H9 (cell line): Measurements from ENCODE around the gene SYNRG. TPM values are rescaled to one million over a fixed set of nuclear protein-coding genes. Genes with fewer than 3 reads are reported as not detected.
A peak's percentile ranks its signal among the peaks of the same experiment; 100 is the strongest.

Experiments
- DNase-seq: peaks from one replicate; pipeline ENCODE4 v3.0.0-alpha.2; 2017
- H2AFZ ChIP-seq: one replicate; pipeline ENCODE4 v1.6.1; 2013; ENCODE audit warnings: mild to moderate bottlenecking, low read length, control low read depth, moderate library complexity
- H2AK5ac ChIP-seq: 2 replicates; pipeline ENCODE4 v1.6.1; 2013; ENCODE audit warnings: low read length, control low read depth, mixed read lengths; ENCODE audit not compliant: insufficient read length
- H2BK120ac ChIP-seq: one replicate; pipeline ENCODE4 v1.6.1; 2013; ENCODE audit warnings: low read depth, mild to moderate bottlenecking, low read length, control low read depth, inconsistent platforms; ENCODE audit not compliant: poor library complexity, severe bottlenecking
- H2BK12ac ChIP-seq: 2 replicates; pipeline ENCODE4 v1.6.1; 2013; ENCODE audit warnings: low read length, control low read depth, mixed read lengths, low read depth; ENCODE audit not compliant: insufficient read length
- H2BK15ac ChIP-seq: 2 replicates; pipeline ENCODE4 v1.6.1; 2013; ENCODE audit warnings: low read depth, low read length, control low read depth
- H2BK20ac ChIP-seq: one replicate; pipeline ENCODE4 v1.6.1; 2013; ENCODE audit warnings: low read depth, mild to moderate bottlenecking, low read length, control low read depth, inconsistent platforms; ENCODE audit not compliant: poor library complexity, severe bottlenecking
- H2BK5ac ChIP-seq: 2 replicates; pipeline ENCODE4 v1.6.1; 2013; ENCODE audit warnings: low read length, control low read depth, mixed read lengths; ENCODE audit not compliant: insufficient read length
- H3K14ac ChIP-seq: 2 replicates; pipeline ENCODE4 v1.6.1; 2013; ENCODE audit warnings: low read length, control low read depth; ENCODE audit not compliant: insufficient read depth
- H3K18ac ChIP-seq: 2 replicates; pipeline ENCODE4 v1.6.1; 2013; ENCODE audit warnings: low read depth, mild to moderate bottlenecking, mixed read lengths, low read length, control low read depth; ENCODE audit not compliant: insufficient read length
- H3K23ac ChIP-seq: 2 replicates; pipeline ENCODE4 v1.6.1; 2013; ENCODE audit warnings: low read length, control low read depth, mixed read lengths, low read depth; ENCODE audit not compliant: insufficient read length
- H3K23me2 ChIP-seq: 2 replicates; pipeline ENCODE4 v1.6.1; 2013; ENCODE audit warnings: low read depth, mild to moderate bottlenecking, mixed read lengths, low read length, control low read depth; ENCODE audit not compliant: insufficient read length, poor library complexity, severe bottlenecking
- H3K27ac ChIP-seq: 2 replicates; pipeline ENCODE4 v1.5.1; 2013; ENCODE audit warnings: low read length, control low read depth, mixed read lengths, low read depth; ENCODE audit not compliant: insufficient read length
- H3K27me3 ChIP-seq: 2 replicates; pipeline ENCODE4 v1.6.1; 2013; ENCODE audit warnings: low read length, control low read depth, inconsistent platforms; ENCODE audit not compliant: insufficient read depth
- H3K4ac ChIP-seq: 2 replicates; pipeline ENCODE4 v1.6.1; 2013; ENCODE audit warnings: low read depth, mild to moderate bottlenecking, control low read depth, inconsistent platforms, low read length, moderate library complexity
- H3K4me1 ChIP-seq: 2 replicates; pipeline ENCODE4 v1.6.1; 2013; ENCODE audit warnings: low read length, control low read depth, inconsistent platforms; ENCODE audit not compliant: insufficient read depth
- H3K4me2 ChIP-seq: 2 replicates; pipeline ENCODE4 v1.6.1; 2013; ENCODE audit warnings: low read length, control low read depth, mixed read lengths; ENCODE audit not compliant: insufficient read length, insufficient read depth
- H3K56ac ChIP-seq: 2 replicates; pipeline ENCODE4 v1.6.1; 2013; ENCODE audit warnings: low read depth, mild to moderate bottlenecking, mixed read lengths, low read length, control low read depth; ENCODE audit not compliant: insufficient read length
- H3K79me1 ChIP-seq: 2 replicates; pipeline ENCODE4 v1.6.1; 2013; ENCODE audit warnings: low read depth, mild to moderate bottlenecking, moderate library complexity, low read length, control low read depth, inconsistent platforms; ENCODE audit not compliant: insufficient read depth, poor library complexity, severe bottlenecking
- H3K79me2 ChIP-seq: 2 replicates; pipeline ENCODE4 v1.6.1; 2013; ENCODE audit warnings: low read length, control low read depth, inconsistent platforms; ENCODE audit not compliant: insufficient read depth
- H3K9ac ChIP-seq: 2 replicates; pipeline ENCODE4 v1.6.1; 2013; ENCODE audit warnings: low read length, control low read depth, mixed read lengths; ENCODE audit not compliant: insufficient read length; ENCODE audit errors: extremely low read depth
- H3K9me3 ChIP-seq: one replicate; pipeline ENCODE4 v1.6.1; 2013; ENCODE audit warnings: low read depth, low read length, inconsistent platforms; ENCODE audit not compliant: control insufficient read depth
- H3T11ph ChIP-seq: one replicate; pipeline ENCODE4 v1.6.1; 2013; ENCODE audit warnings: mild to moderate bottlenecking, low read length, control low read depth, inconsistent platforms
- H4K20me1 ChIP-seq: one replicate; pipeline ENCODE4 v1.6.1; 2013; ENCODE audit not compliant: control insufficient read depth, insufficient read length, insufficient read depth
- H4K5ac ChIP-seq: 2 replicates; pipeline ENCODE4 v1.6.1; 2013; ENCODE audit warnings: low read depth, mild to moderate bottlenecking, mixed read lengths, low read length, control low read depth; ENCODE audit not compliant: insufficient read length
- H4K8ac ChIP-seq: replicated peaks from 2 replicates; pipeline ENCODE4 v1.6.1; 2013; ENCODE audit warnings: low read length, control low read depth, mixed read lengths, low read depth; ENCODE audit not compliant: insufficient read length
- H4K91ac ChIP-seq: 2 replicates; pipeline ENCODE4 v1.6.1; 2013; ENCODE audit warnings: low read depth, mild to moderate bottlenecking, moderate library complexity, mixed read lengths, low read length, control low read depth; ENCODE audit not compliant: insufficient read length
- H3K27ac Mint-ChIP-seq, 3 experiments: 2 replicates in 2 of 3; 3 replicates in 1 of 3; pipeline ENCODE4 v1.8.0; 2020 to 2021; ENCODE audit warnings: mixed read lengths in 3 of 3, mild to moderate bottlenecking in 1 of 3, moderate library complexity in 1 of 3
- H3K27me3 Mint-ChIP-seq: 2 replicates; pipeline ENCODE4 v1.8.0; 2021; ENCODE audit warnings: low read depth, mild to moderate bottlenecking, moderate library complexity, mixed read lengths
- H3K36me3 Mint-ChIP-seq, 3 experiments: 2 replicates in 2 of 3; 3 replicates in 1 of 3; pipeline ENCODE4 v1.8.0; 2020 to 2021; ENCODE audit warnings: low read depth in 3 of 3, mixed read lengths in 3 of 3; ENCODE audit not compliant: insufficient read depth in 1 of 3
- H3K4me1 Mint-ChIP-seq, 2 experiments: 2 replicates each; pipeline ENCODE4 v1.8.0; 2020; ENCODE audit warnings: mixed read lengths in 2 of 2
- H3K4me3 Mint-ChIP-seq, 2 experiments: 2 replicates in 1 of 2; 3 replicates in 1 of 2; pipeline ENCODE4 v1.8.0; 2020 to 2021; ENCODE audit warnings: mild to moderate bottlenecking in 2 of 2, mixed read lengths in 2 of 2, moderate library complexity in 1 of 2
- H3K9me3 Mint-ChIP-seq, 2 experiments: 2 replicates in 1 of 2; 3 replicates in 1 of 2; pipeline ENCODE4 v1.8.0; 2020; ENCODE audit warnings: mild to moderate bottlenecking in 2 of 2, mixed read lengths in 2 of 2, moderate library complexity in 1 of 2
- CTCF ChIP-seq: fragments of 200-600 bp; sonication (generic); conservative IDR thresholded peaks from 3 replicates; pipeline ENCODE4 v1.8.0; 2021; ENCODE audit warnings: antibody characterized with exemption, mild to moderate bottlenecking
- WGBS: extraction: QIAGEN DNeasy Blood & Tissue Kit; methylation state at CpG from one replicate; pipeline ENCODE4 v1.1.7; 2013; ENCODE audit warnings: missing lambda C conversion rate, low lambda C conversion rate, mixed read lengths; ENCODE audit not compliant: insufficient read length; ENCODE audit errors: extremely low coverage; 5-methylcytosine and 5-hydroxymethylcytosine counted together
- total RNA-seq: library from RNA; stranded (reverse); gene quantifications from 2 replicates; pipeline ENCODE4 v1.2.1, GENCODE V29; 2021

Gene SYNRG
- total RNA-seq, 1 experiment from 2014 or later = 30.5 TPM

GRCh38 chr17:37494971-37495370 lies 114.2 kb downstream of the SYNRG start:
- no peak overlapping the region for H3K14ac ChIP-seq
- no peak overlapping the region for H3K9ac ChIP-seq
- Mint-ChIP-seq H3K27me3 (peaks cover 8% of the 10 kb centered on the region), H3K36me3 (peaks cover 0 to 3% (median 2%) of the 10 kb centered on the region in 3 experiments; a peak in 4 of 7 replicates), H3K27ac (peak overlapping the region in 2 of 3 experiments; percentile 86 to 93; a peak in 4 of 7 replicates), H3K4me1 (peaks cover 37% of the 10 kb centered on the region in 2 experiments), H3K9me3 (no peaks in the 10 kb centered on the region; a peak in 2 of 5 replicates), H3K4me3 (no peak overlapping the region; a peak in 1 of 5 replicates)
- WGBS = no CpG with 5 or more reads among the region's 8 CpGs
- H3K23ac ChIP-seq = no peak overlapping the region
- TF ChIP-seq CTCF = no peak
- no peak overlapping the region for H2AFZ ChIP-seq
- no peaks in the 10 kb centered on the region for H3K9me3 ChIP-seq
- peaks cover 7% of the 10 kb centered on the region for H3K4me1 ChIP-seq
- H2AK5ac ChIP-seq = no peak overlapping the region
- no peak overlapping the region for H4K5ac ChIP-seq
- H3T11ph ChIP-seq = no peak overlapping the region
- H3K27me3 ChIP-seq = no peaks in the 10 kb centered on the region
- H4K20me1 ChIP-seq = peaks cover 2% of the 10 kb centered on the region
- peaks cover 7% of the 10 kb centered on the region for H3K23me2 ChIP-seq
- no peak overlapping the region for H3K18ac ChIP-seq
- no peak overlapping the region for H2BK20ac ChIP-seq
- H3K79me1 ChIP-seq = peaks cover 2% of the 10 kb centered on the region
- no peak overlapping the region for H2BK15ac ChIP-seq
- H3K4ac ChIP-seq = no peak overlapping the region
- H4K8ac ChIP-seq = no peak overlapping the region
- H3K4me2 ChIP-seq = no peak overlapping the region
- H3K27ac ChIP-seq = no peak overlapping the region
- peak; percentile 56 for DNase-seq
- no peak overlapping the region for H3K56ac ChIP-seq
- H3K79me2 ChIP-seq = peaks cover 6% of the 10 kb centered on the region; the same call in 1 of the 2 replicates
- H4K91ac ChIP-seq = no peak overlapping the region
- H2BK5ac ChIP-seq = no peak overlapping the region
- no peak overlapping the region for H2BK120ac ChIP-seq
- H2BK12ac ChIP-seq = no peak overlapping the region
